Measurements from ENCODE around the gene ZDHHC11B.
"Not testable (repeated sequence)": the region's sequence is repeated elsewhere in the genome, so short reads cannot be mapped to it uniquely, and the experiment has no call there.

The ZDHHC11B gene

GRCh38 chr5:784428-785177, at the start of gene ZDHHC11B:
ZDHHC11B (minus strand) TSS chr5:784729; CDS start chr5:766919, 17,810 bp downstream.
- H3K27ac Mint-ChIP-seq; H3K27me3 Mint-ChIP-seq; H3K36me3 Mint-ChIP-seq; H3K4me1 Mint-ChIP-seq (ENCODE audit: low read depth); H3K9me3 Mint-ChIP-seq (ENCODE audit: low read depth): not testable (repeated sequence)
- peak within 1 kb of the TSS; percentile 81 for H3K4me3 Mint-ChIP-seq

- not testable (repeated sequence) for H3K9me3 Mint-ChIP-seq (ENCODE audit: low read depth); H3K27me3 Mint-ChIP-seq; H3K27ac Mint-ChIP-seq; H3K4me1 Mint-ChIP-seq (ENCODE audit: low read depth); H3K4me3 Mint-ChIP-seq; H3K36me3 Mint-ChIP-seq
Measured at GRCh38 chr5:834013-834412, 49.5 kb upstream of the ZDHHC11B start.

- not testable (repeated sequence) for H3K27ac Mint-ChIP-seq; H3K4me3 Mint-ChIP-seq; H3K9me3 Mint-ChIP-seq (ENCODE audit: low read depth); H3K27me3 Mint-ChIP-seq; H3K4me1 Mint-ChIP-seq (ENCODE audit: low read depth)
- H3K36me3 Mint-ChIP-seq: peaks cover 13% of the 10 kb centered on the region
Measured at GRCh38 chr5:828194-828593, 43.7 kb upstream of the ZDHHC11B start.

- H3K9me3 Mint-ChIP-seq (ENCODE audit: low read depth); H3K4me3 Mint-ChIP-seq; H3K4me1 Mint-ChIP-seq (ENCODE audit: low read depth); H3K27ac Mint-ChIP-seq; H3K27me3 Mint-ChIP-seq: not testable (repeated sequence)
- H3K36me3 Mint-ChIP-seq: peaks cover 13% of the 10 kb centered on the region
Measured at GRCh38 chr5:825544-825943, 41.0 kb upstream of the ZDHHC11B start.

GRCh38 chr5:821504-821903, 37.0 kb upstream of the ZDHHC11B start:
- no peak overlapping the region for H3K27ac Mint-ChIP-seq
- H3K9me3 Mint-ChIP-seq (ENCODE audit: low read depth): no peaks in the 10 kb centered on the region
- H3K4me1 Mint-ChIP-seq (ENCODE audit: low read depth): no peaks in the 10 kb centered on the region
- H3K36me3 Mint-ChIP-seq: peaks cover 12% of the 10 kb centered on the region
- no peak overlapping the region for H3K4me3 Mint-ChIP-seq
- peaks cover 8% of the 10 kb centered on the region for H3K27me3 Mint-ChIP-seq

GRCh38 chr5:820245-820644, 35.7 kb upstream of the ZDHHC11B start:
- H3K4me3 Mint-ChIP-seq: no peak overlapping the region
- H3K4me1 Mint-ChIP-seq (ENCODE audit: low read depth): no peaks in the 10 kb centered on the region
- peaks cover 12% of the 10 kb centered on the region for H3K36me3 Mint-ChIP-seq
- H3K27ac Mint-ChIP-seq: no peak overlapping the region
- peaks cover 10% of the 10 kb centered on the region for H3K27me3 Mint-ChIP-seq
- H3K9me3 Mint-ChIP-seq (ENCODE audit: low read depth): peaks cover 9% of the 10 kb centered on the region

- Mint-ChIP-seq H3K27ac (no peak overlapping the region), H3K9me3 (ENCODE audit: low read depth) (peaks cover 9% of the 10 kb centered on the region), H3K4me3 (no peak overlapping the region), H3K36me3 (peaks cover 6% of the 10 kb centered on the region), H3K4me1 (ENCODE audit: low read depth) (no peaks in the 10 kb centered on the region), H3K27me3 (peaks cover 8% of the 10 kb centered on the region)
Measured at GRCh38 chr5:819078-819477, 34.5 kb upstream of the ZDHHC11B start.

- Mint-ChIP-seq H3K4me1 (ENCODE audit: low read depth) (no peaks in the 10 kb centered on the region), H3K36me3 (peaks cover 2% of the 10 kb centered on the region), H3K27me3 (peaks cover 8% of the 10 kb centered on the region), H3K27ac (no peak overlapping the region), H3K4me3 (no peak overlapping the region), H3K9me3 (ENCODE audit: low read depth) (peaks cover 9% of the 10 kb centered on the region)
Measured at GRCh38 chr5:816176-816575, 31.6 kb upstream of the ZDHHC11B start.

GRCh38 chr5:815449-815848, 30.9 kb upstream of the ZDHHC11B start:
- peaks cover 9% of the 10 kb centered on the region for H3K9me3 Mint-ChIP-seq (ENCODE audit: low read depth)

GRCh38 chr5:813575-813974, 29.0 kb upstream of the ZDHHC11B start:
- H3K36me3 Mint-ChIP-seq; H3K9me3 Mint-ChIP-seq (ENCODE audit: low read depth); H3K27ac Mint-ChIP-seq; H3K4me1 Mint-ChIP-seq (ENCODE audit: low read depth); H3K27me3 Mint-ChIP-seq; H3K4me3 Mint-ChIP-seq: not testable (repeated sequence)

More at GRCh38 chr5:815449-815848, 30.9 kb upstream of the ZDHHC11B start:
- Mint-ChIP-seq H3K4me1 (ENCODE audit: low read depth) (no peaks in the 10 kb centered on the region), H3K27me3 (peaks cover 8% of the 10 kb centered on the region), H3K4me3 (no peak overlapping the region), H3K36me3 (peaks cover 2% of the 10 kb centered on the region), H3K27ac (no peak overlapping the region)

GRCh38 chr5:811384-811783, 26.9 kb upstream of the ZDHHC11B start:
- not testable (repeated sequence) for H3K4me3 Mint-ChIP-seq; H3K36me3 Mint-ChIP-seq; H3K4me1 Mint-ChIP-seq (ENCODE audit: low read depth); H3K27me3 Mint-ChIP-seq; H3K9me3 Mint-ChIP-seq (ENCODE audit: low read depth); H3K27ac Mint-ChIP-seq

- not testable (repeated sequence) for H3K4me1 Mint-ChIP-seq (ENCODE audit: low read depth); H3K4me3 Mint-ChIP-seq; H3K27me3 Mint-ChIP-seq; H3K27ac Mint-ChIP-seq
- peaks cover 24% of the 10 kb centered on the region for H3K9me3 Mint-ChIP-seq (ENCODE audit: low read depth)
- peaks cover 10% of the 10 kb centered on the region for H3K36me3 Mint-ChIP-seq
Measured at GRCh38 chr5:807719-808514, 23.4 kb upstream of the ZDHHC11B start.

GRCh38 chr5:801472-801871, 16.9 kb upstream of the ZDHHC11B start:
- Mint-ChIP-seq H3K9me3 (ENCODE audit: low read depth) (peaks cover 24% of the 10 kb centered on the region), H3K27me3 (peaks cover 17% of the 10 kb centered on the region), H3K4me3 (no peak overlapping the region), H3K4me1 (ENCODE audit: low read depth) (no peaks in the 10 kb centered on the region), H3K36me3 (peaks cover 16% of the 10 kb centered on the region), H3K27ac (no peak overlapping the region)

GRCh38 chr5:801055-801454, 16.5 kb upstream of the ZDHHC11B start:
- peaks cover 17% of the 10 kb centered on the region for H3K27me3 Mint-ChIP-seq
- not testable (repeated sequence) for H3K27ac Mint-ChIP-seq; H3K4me3 Mint-ChIP-seq; H3K4me1 Mint-ChIP-seq (ENCODE audit: low read depth)
- H3K36me3 Mint-ChIP-seq: peaks cover 16% of the 10 kb centered on the region
- peaks cover 24% of the 10 kb centered on the region for H3K9me3 Mint-ChIP-seq (ENCODE audit: low read depth)

GRCh38 chr5:798505-799138, 14.1 kb upstream of the ZDHHC11B start:
- H3K4me1 Mint-ChIP-seq (ENCODE audit: low read depth); H3K4me3 Mint-ChIP-seq; H3K27ac Mint-ChIP-seq; H3K36me3 Mint-ChIP-seq: not testable (repeated sequence)
- Mint-ChIP-seq H3K27me3 (peaks cover 12% of the 10 kb centered on the region), H3K9me3 (ENCODE audit: low read depth) (peaks cover 10% of the 10 kb centered on the region)
